GM10266 (cell line): ENCODE results near the gene CAMK2N1.

Experiments used
- DNase-seq: peaks from one replicate; pipeline ENCODE4 v3.0.0; 2012; ENCODE audit errors: extremely low spot score
- CTCF ChIP-seq: IDR thresholded peaks from 2 replicates; pipeline ENCODE4 v1.5.1; 2012; ENCODE audit warnings: mild to moderate bottlenecking, low read depth; ENCODE audit not compliant: control insufficient read depth, insufficient read depth; ENCODE audit errors: missing control alignments

CAMK2N1 gene

DNA sequence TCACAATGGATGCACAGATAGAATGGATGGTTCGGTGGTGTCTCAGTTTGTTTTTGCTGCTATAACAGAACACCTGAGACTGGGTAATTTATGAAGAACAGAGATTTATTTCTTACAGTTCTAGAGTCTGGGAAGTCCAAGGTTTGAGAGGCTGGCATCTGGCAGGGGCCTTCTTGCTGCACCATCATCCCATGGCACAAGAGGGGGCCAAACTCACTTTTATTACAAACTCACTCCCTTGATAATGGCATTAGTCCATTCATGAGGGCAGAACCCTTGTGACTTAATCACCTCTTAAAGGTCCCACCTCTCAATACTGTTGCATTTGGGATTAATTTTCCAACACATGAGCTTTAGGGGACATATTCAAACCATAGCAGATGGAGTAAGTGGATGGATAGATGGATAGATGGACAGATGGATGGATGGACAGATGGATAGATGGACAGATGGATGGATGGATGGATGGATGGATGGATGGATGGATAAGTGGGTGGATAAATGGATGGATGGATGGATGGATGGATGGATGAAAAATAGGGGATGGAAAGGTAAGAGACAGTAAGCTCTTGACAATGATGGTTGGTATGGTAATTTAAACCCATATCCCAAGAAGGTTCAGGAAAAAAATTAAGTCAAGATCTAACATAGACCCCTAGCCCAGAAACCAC lies 16.5 kb downstream of the CAMK2N1 start:
- DNase-seq, result no peak
- TF ChIP-seq CTCF, result no peak

DNA sequence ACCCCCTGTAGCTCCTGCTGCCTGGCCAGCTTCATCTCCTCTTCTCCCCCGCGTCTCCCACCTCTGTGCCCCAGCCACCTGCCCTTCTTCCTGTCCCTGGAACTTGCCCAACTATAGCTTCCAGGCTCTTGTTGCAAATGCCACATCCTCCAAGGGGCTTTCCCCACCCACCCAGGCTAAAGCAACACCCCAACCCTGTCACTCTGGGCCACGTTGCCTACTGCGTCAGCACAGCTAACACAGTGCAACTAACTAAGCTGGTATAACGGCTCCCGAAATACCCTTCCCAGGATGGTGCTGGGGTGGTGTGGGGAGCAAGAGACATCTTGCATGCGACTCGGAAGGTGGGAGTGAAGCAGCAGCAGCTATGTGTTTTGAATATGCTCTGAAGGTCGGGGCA lies 19.7 kb downstream of the CAMK2N1 start:
- DNase-seq, result no peak
- no peak for TF ChIP-seq CTCF

DNA sequence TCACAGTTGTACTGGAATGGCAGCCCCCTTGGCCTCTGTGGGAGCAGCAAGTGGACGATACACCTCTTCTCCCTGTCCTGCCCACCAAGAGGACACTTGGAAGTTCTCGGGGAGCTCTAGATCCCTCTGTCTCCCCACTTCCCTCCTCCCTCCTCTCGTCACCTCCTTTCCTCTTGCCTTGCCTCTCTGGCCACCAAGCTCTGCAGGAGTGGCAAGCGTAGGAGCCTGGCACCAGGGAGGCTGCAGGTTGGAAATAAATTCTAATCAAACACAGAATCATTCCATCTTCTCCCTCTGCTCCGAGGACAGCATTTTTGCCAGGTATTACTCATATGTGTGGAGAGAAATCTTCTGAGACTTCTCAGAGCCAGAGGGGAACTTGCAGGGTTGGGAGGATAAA lies 20.8 kb downstream of the CAMK2N1 start:
- DNase-seq, result no peak
- no peak for TF ChIP-seq CTCF

GRCh38 chr1:20463502-20463901 lies 22.5 kb downstream of the CAMK2N1 start:
- no peak for TF ChIP-seq CTCF
- DNase-seq, result no peak

DNA sequence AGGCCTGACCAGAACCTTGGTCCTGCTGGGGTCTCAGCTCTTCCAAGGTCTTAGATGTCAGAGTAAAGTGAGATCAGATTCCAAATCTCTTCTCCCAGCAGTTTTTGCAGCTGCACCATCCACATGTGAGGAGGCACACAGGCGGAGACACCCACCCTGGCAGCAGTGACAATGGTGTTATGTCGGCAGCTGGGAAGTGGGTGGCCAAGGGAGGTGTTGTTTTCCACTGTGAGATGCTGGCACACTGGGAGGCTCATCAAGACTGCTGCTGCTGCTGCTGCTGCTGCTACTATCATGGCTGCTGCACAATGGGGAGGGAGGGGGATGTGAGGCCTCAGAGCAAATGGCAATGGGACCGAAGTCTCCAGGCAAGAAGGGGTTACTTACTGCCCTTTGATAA lies 23.6 kb downstream of the CAMK2N1 start:
- DNase-seq, result no peak
- TF ChIP-seq CTCF, result no peak

GRCh38 chr1:20458717-20459116 lies 27.3 kb downstream of the CAMK2N1 start:
- no peak for DNase-seq
- TF ChIP-seq CTCF, result no peak

- DNase-seq, result no peak
- no peak for TF ChIP-seq CTCF
Observed at GRCh38 chr1:20454004-20454403, 32.0 kb downstream of the CAMK2N1 start.
